PFSK-1 (cell line): ENCODE results near the gene LIPA.

Experiments used
- FOXP2 ChIP-seq: optimal IDR thresholded peaks from 2 replicates; pipeline ENCODE3; 2011; ENCODE audit warnings: borderline replicate concordance, control low read depth, inconsistent platforms; ENCODE audit not compliant: insufficient read depth; ENCODE audit errors: extremely low read length, extremely low read depth
- POLR2AphosphoS5 ChIP-seq: IDR thresholded peaks from 2 replicates; pipeline ENCODE4 v1.6.1; 2012; ENCODE audit warnings: low read depth, mild to moderate bottlenecking, control low read depth, low read length, moderate library complexity
- SIN3A ChIP-seq: IDR thresholded peaks from 2 replicates; pipeline ENCODE4 v1.6.1; 2012; ENCODE audit warnings: mild to moderate bottlenecking, low read length, moderate library complexity, borderline replicate concordance; ENCODE audit not compliant: insufficient read depth
- TAF1 ChIP-seq: IDR thresholded peaks from 2 replicates; pipeline ENCODE4 v1.6.1; 2012; ENCODE audit warnings: low read length, control low read depth, borderline replicate concordance; ENCODE audit not compliant: insufficient read depth
- TF ChIP-seq, protein P1 (sequence below), 2 experiments: IDR thresholded peaks; 2 replicates each; pipeline versions ENCODE4 v1.6.1 to v1.8.0; 2011 to 2012; ENCODE audit warnings: low read depth in 2 of 2, low read length in 2 of 2, control low read depth in 1 of 2, inconsistent platforms in 1 of 2, mild to moderate bottlenecking in 1 of 2, moderate library complexity in 1 of 2; ENCODE audit not compliant: insufficient read depth in 1 of 2

Gene LIPA

DNA sequence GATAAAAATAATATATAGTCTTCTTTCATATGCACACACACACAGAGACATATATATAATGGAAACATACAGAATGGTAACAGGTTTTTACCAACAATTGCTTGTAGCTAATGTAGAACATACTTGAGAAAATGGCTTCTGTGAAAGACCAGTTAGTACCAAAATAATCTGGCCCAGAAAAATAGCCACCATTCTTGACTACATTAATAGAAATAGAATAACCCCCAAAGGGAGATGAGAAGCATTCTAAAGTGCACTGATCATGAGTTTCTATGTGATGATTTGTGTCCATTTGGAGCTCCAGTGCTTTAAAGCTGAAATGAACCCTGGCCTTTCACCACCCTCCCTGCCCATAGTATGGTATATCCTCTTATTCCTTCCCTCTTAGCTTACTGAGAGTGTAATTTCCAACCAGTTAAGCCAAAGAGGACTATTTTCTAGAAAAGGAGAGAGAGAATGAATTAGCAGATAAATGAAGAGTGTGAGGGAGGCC, 27.4 kb upstream of the LIPA start:
- TF ChIP-seq SIN3A (no peak), FOXP2 (no peak), POLR2AphosphoS5 (no peak), TAF1 (no peak)
- TF ChIP-seq, protein P1, sequence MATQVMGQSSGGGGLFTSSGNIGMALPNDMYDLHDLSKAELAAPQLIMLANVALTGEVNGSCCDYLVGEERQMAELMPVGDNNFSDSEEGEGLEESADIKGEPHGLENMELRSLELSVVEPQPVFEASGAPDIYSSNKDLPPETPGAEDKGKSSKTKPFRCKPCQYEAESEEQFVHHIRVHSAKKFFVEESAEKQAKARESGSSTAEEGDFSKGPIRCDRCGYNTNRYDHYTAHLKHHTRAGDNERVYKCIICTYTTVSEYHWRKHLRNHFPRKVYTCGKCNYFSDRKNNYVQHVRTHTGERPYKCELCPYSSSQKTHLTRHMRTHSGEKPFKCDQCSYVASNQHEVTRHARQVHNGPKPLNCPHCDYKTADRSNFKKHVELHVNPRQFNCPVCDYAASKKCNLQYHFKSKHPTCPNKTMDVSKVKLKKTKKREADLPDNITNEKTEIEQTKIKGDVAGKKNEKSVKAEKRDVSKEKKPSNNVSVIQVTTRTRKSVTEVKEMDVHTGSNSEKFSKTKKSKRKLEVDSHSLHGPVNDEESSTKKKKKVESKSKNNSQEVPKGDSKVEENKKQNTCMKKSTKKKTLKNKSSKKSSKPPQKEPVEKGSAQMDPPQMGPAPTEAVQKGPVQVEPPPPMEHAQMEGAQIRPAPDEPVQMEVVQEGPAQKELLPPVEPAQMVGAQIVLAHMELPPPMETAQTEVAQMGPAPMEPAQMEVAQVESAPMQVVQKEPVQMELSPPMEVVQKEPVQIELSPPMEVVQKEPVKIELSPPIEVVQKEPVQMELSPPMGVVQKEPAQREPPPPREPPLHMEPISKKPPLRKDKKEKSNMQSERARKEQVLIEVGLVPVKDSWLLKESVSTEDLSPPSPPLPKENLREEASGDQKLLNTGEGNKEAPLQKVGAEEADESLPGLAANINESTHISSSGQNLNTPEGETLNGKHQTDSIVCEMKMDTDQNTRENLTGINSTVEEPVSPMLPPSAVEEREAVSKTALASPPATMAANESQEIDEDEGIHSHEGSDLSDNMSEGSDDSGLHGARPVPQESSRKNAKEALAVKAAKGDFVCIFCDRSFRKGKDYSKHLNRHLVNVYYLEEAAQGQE (IDR thresholded peaks at IDR 0.05; ENCODE audit: insufficient read depth in 1 of 2, low read depth in 2 of 2, low read length in 2 of 2) = no peak

DNA sequence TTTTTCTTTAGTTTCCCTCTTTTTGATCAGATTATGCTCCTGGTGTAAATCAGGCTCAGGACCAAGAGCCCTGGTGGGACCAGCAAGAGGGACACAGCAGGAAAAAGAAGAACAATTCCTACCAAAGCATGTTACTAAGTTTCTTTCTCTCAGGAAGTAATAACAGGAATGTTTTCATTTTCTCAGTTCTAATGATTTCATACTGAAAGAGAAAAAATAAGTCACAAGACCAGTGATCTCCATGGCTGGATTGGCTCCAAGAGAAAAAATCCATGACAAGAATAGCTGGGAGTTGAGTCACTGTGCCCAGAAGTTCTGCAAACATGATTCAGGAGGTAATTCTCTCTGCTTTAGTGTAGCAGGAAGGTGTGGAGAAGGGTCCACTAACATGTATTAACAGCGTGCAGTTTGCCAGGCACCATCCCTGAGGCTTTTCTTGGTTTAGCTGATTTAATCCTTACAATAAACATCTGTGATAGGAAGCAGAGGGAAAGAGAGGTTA, 26.5 kb upstream of the LIPA start:
- no peak for TF ChIP-seq SIN3A
- TF ChIP-seq TAF1 = no peak
- TF ChIP-seq, protein P1 (IDR thresholded peaks at IDR 0.05; ENCODE audit: insufficient read depth in 1 of 2, low read depth in 2 of 2, low read length in 2 of 2) = 0 out of 4 replicates have a peak, but pooled peaks of 1 of the 2 experiments have one; percentile 18

DNA sequence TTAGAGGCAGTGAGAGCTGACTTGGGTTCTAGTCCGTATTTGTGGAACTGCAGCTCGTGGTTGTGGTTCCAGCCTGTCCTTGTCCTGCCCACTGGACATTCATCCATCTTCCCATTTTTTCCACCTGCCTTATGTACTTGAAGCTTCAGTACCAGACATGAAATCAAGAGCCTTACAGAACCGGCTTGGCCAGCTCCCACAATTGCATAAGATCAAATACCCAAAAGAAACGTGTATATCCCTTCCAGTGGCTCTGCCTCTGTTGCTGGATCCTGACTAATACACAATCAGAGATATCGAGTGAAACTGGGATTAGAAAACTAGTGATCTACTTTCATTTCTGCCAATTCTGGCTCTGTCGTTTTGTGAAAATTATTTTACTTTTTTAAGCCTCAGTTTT, 23.8 kb upstream of the LIPA start:
- TF ChIP-seq, protein P1 (IDR thresholded peaks at IDR 0.05; ENCODE audit: insufficient read depth in 1 of 2, low read depth in 2 of 2, low read length in 2 of 2) = no peak
- TF ChIP-seq SIN3A (no peak), TAF1 (no peak), FOXP2 (no peak), POLR2AphosphoS5 (no peak)

DNA sequence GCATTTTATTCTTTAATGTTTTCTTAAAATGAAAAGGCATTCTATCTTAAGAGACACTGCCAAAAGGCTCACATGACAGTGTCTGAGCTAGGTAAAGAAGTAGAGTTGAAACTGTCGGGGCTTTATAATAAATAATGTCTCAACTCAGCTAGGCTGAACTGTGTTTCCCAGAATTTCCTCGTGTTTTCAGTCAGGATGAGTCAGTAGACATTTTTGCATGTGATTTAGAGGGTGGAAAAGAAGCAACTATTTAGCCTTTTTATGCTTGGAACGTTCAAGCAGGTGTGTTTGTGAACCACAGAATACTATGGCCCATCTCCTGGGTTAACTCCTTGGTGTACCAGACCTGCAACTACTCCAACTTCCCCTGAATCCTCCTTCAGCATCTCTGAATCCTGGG, 23.4 kb upstream of the LIPA start:
- no peak for TF ChIP-seq FOXP2
- TF ChIP-seq, protein P1 (IDR thresholded peaks at IDR 0.05; ENCODE audit: insufficient read depth in 1 of 2, low read depth in 2 of 2, low read length in 2 of 2) = no peak
- TF ChIP-seq POLR2AphosphoS5 = no peak
- TF ChIP-seq TAF1 = no peak
- TF ChIP-seq SIN3A = no peak

DNA sequence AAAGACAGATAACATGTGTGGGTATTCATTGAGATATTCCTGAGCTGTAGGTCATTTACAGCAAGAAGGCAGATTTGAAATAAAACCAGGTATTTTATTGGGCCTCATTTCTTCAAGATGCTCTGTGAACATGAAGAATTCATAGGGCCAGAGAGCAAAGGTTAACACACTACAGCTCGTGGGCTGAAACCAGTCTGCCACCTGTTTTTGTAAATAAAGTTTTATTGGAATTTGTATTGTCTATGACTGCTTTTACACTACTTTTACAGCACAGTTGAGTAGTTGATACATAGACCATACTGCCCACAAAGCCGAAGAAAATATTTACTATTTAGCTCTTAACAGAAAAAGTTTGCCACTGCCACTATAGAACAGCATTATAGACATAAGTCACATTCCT, 22.1 kb upstream of the LIPA start:
- TF ChIP-seq, protein P1 (IDR thresholded peaks at IDR 0.05; ENCODE audit: insufficient read depth in 1 of 2, low read depth in 2 of 2, low read length in 2 of 2) = no peak
- TF ChIP-seq POLR2AphosphoS5 (no peak), TAF1 (no peak), SIN3A (no peak), FOXP2 (no peak)
